DOHH2 (cell line): ENCODE results near the gene TM2D3.

Experiments used
- CTCF ChIP-seq: fragments of 200-600 bp; sonication (generic); IDR thresholded peaks from one replicate; pipeline ENCODE4 v1.5.1; 2014; ENCODE audit warnings: antibody characterized with exemption, mild to moderate bottlenecking, low read depth, low read length; ENCODE audit not compliant: poor library complexity, severe bottlenecking
- EZH2phosphoT487 ChIP-seq: fragments of 200-600 bp; sonication (generic); IDR thresholded peaks from 2 replicates; pipeline ENCODE4 v1.6.1; 2017; ENCODE audit warnings: borderline replicate concordance, mild to moderate bottlenecking, antibody characterized with exemption, low read length, moderate library complexity, mixed read lengths

DNA sequence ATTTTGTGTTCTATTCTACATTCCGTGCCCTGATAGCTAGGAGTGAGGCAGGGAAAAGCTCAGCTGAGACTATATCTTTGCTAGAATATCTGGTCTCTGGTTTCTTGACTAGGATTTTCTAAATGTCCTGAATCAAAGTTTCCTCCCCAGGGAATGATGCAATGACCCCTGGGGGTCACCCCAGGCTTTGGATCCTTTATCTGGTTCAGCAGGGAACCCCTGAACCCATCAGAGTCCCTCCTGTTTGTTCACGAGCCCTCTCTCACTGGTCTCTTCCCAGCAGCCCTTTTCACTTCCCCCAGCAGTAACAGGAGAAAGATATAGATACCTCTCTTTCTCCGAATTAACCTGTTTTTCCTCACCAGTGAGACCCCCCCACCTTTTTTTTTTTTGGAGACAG, 14.3 kb downstream of the TM2D3 start:
- TF ChIP-seq CTCF (no peak), EZH2phosphoT487 (no peak)
